Skin of body (tissue), 2 donors: ENCODE measurements around the gene MEIS1. TPM values are rescaled to one million over a fixed set of nuclear protein-coding genes. Genes with fewer than 3 reads are reported as not detected.
A peak's percentile ranks its signal among the peaks of the same experiment; 100 is the strongest.

Source experiments
- DNase-seq: peaks from one replicate; lab custom pipeline; 2025; lab: John Stamatoyannopoulos, UW
- total RNA-seq: library from RNA; depleted of rRNA; stranded (reverse); fragments of >200 nt; gene quantifications from one replicate; pipeline ENCODE4 v1.2.3, GENCODE V29; 2014

The MEIS1 gene
- total RNA-seq, 1 donor from 2014 or later: 28.4 TPM

DNA sequence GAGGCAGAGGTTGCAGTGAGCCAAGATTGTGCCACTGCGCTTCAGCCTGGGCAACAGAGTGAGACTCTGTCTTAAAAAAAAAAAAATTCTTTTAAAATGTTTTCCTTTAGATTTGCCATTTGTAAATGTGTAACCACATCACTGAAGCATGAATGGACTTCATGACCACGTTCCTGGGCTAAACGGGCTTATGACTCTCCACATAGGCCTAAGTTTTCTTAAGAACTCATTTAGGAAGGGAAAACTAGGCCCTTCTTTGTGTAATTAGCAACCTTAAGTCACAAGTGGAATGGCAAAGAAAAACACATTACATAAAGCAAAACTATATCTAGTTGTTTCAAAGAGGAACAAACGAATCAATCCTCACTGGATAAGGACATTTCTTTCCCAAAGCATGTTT is 99.5 kb downstream of the MEIS1 start:
- DNase-seq: no peak

DNA sequence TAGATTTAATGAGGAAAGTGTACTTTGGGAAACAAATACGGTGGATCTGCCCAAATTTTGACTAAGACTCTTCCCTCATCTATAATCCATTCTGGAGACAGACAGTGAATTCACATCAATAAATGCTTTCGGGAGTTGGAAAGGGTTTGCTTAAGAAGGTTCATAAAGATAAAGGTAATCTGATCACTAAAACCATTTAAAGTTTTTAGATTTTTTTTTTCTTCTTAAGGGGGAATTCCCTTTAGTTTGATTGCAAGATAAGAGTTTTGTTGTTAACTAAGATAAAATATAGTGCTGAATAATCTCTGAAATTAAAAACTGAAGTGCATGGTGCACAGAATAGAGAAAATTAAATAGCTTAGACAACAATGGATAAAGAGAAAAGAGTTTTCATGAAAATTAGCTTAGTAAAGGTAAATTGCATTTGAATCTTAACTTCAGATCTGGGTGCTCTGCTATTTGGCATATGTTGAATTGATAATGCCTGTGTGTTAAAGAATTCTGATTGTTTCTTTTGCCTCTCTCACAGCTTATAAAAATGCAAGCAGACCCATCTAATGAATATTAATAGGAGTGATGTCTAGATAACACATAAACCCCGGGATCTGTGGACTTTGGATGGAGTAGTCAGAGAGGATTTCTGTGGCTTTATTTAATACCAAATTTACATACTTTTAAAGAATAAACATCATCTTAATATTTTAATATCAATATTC is 100.8 kb downstream of the MEIS1 start:
- no peak for DNase-seq

DNA sequence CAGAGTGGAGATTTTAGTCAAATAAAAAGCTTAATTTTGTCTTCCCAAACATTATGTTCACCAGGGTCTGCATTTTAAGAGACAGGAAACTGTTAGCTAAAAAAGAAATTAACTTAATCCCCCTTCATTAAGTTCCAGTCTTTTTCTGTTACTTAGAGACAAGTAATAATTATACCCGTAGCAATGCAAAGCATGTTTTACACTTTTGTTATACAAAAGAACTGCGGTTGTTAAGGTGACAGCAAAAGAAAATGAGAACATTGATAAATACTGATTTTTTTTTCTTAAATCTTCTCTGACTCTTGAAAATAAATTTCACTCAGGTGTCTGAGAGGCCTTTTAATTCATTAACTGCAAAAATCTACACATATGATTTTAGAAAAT is 101.4 kb downstream of the MEIS1 start:
- DNase-seq: no peak

DNA sequence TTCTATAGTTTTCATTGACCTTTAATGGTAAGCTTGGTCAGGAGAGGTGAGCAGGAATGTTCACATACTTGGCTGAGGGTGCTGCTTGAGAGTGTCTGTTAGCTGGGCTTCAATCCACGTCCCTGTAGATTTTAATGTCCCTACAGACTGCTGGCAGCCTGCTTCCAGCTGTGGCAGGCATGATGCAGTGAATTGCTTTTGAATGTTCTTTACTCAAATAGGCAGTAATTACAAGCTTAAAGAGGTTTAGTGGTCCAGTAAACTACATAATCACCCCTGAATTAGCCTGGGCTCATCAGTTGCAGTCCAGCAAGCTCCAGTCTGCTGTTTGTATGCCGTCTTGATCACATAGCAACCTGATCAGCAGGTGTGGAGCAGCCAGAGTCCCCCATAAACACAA is 102.1 kb downstream of the MEIS1 start:
- no peak for DNase-seq

DNA sequence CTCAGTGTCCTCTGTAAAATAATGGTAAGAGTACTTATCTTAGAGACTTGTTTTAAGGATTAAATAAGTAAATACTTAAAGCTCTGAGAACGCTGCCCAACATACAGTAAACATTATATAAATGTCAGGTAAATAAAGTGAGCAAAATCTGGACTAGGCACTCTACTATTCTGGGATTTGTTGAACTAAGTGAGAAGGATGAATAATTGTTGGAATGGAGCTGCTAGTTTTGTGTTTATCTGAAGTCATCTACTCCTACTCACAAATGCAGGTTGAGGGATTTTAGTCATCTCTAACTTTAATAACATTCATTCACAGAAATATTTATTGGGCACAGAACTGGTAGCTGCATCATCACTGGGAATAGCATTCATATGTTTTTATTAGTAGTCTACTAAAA is 103.4 kb downstream of the MEIS1 start:
- no peak for DNase-seq

DNA sequence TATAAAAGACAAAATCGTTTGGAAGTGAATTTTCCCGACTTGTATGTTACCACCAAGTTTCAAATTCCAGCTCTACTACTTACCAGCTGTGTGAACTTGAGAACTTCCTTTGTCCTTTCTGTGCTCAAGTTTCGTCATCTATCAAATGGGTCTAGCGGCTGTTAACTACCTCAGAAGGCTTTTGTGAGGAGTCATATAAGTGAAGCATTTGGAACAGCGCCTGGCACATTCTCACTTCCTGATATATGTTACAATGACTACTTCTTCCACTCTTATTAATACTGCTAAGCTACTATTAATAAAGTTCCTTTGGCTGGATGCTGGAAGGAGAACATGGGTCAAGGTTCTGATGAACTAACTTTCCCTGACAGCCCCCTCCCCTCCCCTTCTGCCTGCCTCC is 104.5 kb downstream of the MEIS1 start:
- no peak for DNase-seq

DNA sequence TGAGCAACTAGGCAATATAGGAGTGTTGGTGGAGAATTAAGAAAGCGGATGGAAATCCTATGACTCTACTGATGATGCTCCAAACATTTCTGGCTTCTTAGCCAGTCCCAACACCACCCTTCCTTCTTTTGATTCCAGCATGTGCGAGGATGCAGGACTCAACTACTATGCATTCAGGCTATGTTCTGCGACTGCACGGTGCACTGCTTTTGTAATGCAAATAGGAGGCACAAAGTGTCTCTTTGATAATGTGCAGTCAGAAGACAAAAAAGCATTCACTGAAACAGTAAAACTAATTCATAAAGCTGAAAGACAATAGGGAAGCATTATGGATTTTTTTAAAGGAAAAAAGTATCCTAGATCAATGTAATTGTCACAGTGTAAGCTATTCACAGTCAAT is 106.7 kb downstream of the MEIS1 start:
- no peak for DNase-seq

DNA sequence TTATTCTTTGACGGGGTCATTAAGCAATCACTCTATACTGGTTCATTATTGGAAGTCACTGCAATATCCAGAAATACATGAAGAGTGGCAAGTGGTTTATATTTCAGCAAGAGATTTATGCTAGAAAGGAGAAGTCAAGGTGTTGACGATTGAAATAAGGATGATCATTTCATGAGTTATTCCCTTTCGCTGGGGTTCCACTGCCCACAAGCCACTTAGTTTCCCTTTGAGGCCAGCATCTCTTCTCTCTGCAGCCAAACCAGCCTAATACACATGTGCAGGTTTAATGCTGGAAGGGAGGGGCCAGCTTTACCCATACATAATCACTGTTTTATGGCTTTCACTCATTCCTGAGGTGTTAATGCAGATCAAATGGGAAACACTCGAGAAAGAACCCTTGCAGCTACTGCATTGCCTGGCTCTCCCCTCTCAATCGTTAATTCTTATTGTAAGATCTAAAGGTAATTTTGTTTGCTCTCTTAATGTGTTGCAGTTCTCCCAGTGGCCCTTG is 108.4 kb downstream of the MEIS1 start:
- DNase-seq: no peak

DNA sequence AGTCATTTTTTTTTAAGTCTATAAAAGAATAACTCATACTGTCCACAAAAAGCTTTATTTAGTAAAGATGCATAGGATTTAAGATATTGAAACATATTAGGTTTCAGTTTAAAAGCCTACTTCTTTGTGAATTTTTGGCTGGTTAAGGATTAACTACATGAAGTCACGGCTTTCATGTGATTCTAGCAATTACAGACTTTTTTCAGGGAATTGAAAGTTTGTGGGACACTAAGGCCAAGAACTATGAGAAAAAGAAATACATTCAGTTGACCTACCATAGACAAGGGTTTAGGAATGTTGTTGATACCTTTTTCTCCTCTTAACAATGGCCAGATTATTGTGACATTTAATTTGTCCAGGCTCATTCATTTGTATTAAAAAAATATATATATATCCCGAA is 109.3 kb downstream of the MEIS1 start:
- no peak for DNase-seq

DNA sequence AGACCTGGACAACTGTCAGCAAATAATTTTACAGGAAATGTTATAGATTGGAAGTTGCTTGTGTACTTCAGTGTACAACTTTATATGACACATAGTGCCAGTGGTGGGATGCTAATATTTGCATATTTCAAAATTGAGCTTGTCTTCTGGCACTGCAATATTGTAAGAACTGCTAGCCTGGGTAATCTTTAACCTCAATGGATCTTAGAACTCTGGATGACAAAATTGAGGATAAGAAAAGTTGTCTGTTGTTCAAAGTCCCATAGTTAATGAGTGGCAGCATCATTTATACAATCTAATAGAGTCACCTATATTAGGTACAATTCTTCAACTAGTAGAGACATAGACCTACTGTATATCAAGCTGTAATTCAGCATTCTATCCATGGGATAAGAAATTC is 110.3 kb downstream of the MEIS1 start:
- no peak for DNase-seq

DNA sequence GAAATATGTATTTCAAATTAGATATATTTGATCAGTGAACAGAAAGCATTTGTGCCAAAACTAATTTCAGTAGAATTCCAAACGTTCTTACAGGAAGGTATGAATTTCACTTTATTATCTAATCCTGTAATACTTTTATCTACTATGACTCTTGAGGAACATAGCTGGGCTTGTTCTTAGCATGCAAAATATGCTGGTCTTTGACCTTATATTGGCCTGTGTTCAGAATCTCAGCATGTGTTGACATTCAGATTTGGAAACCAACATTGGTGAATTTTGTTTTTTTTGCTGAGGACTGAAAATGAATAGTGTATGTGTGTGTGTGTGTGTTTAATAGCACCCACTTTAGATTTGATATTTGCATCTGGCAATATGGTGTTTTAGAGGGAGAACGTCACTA is 112.2 kb downstream of the MEIS1 start:
- DNase-seq: no peak

DNA sequence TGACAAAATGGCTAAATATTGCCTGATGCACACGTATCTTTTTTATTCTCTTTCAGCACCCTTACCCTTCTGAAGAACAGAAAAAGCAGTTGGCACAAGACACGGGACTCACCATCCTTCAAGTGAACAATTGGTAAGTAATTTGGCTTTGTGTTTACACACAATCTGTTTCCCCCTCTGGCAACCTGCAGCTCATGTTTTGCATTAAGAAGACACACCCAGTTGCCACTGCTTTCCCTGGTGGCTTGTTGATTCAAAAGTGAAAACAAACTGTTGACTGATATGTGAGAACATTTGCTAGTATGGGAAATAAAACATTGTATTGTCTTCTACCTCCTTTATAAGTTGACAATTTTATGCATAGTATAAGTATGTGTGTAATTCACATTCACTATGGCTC is 113.0 kb downstream of the MEIS1 start:
- no peak for DNase-seq

DNA sequence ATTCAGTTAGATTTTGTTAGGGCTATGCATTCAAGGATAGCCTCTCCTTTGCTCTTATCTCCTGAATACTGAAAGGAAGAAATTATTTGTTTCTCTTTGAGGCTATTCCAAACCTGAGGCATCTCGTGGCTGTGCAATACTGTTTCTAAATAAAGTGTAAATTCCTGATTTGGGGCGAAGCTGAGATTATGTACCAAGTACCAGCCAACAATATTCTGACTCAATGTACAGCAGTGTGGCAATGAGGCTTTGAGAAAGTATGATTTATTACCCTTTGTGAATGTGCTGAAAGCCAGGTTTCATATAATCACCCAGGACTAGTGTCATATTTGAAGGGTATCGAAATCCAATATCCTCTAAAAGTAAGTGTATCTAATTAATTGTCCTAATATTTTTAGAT is 113.5 kb downstream of the MEIS1 start:
- no peak for DNase-seq

DNA sequence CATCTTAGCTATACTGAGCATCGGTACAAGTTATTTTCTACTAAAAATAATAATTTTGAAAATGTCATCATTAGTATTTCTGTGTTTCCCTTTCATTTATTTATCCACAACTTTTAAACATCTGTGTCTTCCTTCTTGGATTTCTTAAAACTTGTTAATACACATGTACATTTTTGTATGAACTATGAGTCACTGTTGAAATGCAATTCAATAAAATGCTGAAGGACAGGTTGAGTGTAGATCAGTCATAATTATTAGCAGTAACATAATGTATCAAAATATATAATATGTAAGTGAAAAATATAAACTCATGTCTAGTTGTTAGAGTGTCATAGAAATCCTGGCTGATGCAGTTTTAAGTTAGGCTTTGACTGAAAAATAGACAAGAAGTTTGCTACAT is 115.9 kb downstream of the MEIS1 start:
- DNase-seq: no peak

DNA sequence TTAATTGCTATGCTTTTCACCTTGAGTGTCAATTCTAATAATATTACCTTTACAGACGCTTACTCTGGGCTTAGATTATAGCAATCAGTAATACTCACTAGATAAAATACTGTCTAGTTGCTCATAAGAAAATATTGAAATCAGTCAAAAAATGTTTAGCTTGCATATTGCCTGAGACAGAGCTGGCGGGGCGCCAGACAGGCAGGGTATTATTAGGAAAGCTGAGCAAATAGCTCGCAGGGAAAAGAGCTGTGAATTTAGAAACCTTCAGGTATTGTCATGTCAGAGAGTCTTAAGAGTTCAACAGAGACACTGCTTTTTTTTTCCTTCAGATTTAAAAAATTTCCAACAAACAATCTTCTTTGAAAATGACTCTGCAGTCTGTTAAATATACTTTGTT is 118.4 kb downstream of the MEIS1 start:
- no peak for DNase-seq

DNA sequence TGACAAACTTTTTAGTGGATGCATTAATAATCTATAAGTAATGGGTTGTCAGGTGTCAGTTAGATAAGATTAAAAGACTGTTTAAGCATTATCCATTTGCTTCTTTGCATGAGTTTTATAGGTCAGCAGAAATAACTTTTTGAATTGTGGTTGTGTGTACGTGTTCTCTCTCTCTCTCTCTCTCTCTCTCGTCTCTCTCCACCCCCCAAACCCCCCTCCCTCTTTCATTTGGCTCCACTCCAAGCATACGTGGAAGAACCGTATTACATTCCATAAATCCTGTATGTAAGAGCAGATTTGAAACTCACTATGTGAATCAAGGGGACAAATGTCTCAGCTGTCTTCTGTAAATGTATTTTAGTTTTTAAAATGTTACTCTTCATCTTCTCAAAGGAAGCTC is 120.2 kb downstream of the MEIS1 start:
- peak; percentile 81 for DNase-seq

DNA sequence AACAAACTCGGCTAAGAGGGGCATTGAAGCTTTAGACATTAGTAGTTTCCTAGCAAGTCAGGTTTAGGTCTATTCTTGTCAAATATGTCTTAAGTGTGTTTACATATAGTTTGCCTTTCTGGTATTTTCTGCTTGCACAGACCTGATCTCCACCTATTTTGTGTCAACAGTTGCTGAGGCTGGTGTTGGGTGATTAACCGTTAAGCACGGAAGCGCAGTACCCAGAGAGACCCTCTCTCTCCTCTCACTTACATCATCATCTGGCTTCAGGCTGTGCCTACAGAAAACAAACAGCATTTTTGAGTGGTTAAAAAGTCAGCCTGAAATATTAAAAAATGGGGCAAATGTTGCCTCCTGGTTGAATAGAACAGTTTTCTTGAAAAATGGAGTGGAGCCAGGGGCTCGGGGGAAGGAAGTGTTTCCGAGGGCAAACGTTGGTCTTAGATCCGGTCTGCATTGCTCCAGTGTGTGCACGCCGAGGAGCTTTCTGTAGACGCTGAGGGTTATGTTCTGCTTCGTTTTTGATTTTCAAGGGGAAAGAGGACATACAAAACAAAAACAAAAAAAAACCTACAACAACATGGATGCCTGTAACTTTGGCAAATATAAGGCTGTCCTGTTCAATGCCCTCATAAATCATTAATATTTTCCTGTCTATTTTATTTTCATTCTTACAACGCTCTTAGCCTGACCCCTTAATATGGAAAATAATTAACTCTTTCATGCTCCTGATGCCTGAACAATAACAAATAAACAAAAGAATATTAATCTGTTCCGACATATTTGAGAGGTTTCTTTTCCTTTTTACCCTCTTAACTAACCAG is 120.8 kb downstream of the MEIS1 start:
- DNase-seq: peak; percentile 81

DNA sequence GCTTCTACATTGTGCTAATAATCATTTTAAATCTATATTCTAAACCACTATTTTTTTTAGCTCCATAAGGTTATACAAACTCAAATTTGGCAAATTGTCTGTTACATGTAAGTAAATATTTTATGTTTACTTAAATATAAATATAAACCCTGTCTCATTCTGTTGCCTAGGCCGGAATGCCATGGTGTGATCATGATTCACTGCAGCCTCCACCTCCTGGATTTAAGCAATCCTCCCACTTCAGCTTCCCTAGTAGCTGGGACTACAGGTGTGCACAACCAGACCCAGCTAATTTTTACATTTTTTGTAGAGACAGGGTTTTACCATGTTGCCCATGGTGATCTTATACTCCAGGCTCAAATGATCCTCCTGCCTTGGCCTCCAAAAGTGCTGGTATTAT is 124.7 kb downstream of the MEIS1 start:
- DNase-seq: no peak

DNA sequence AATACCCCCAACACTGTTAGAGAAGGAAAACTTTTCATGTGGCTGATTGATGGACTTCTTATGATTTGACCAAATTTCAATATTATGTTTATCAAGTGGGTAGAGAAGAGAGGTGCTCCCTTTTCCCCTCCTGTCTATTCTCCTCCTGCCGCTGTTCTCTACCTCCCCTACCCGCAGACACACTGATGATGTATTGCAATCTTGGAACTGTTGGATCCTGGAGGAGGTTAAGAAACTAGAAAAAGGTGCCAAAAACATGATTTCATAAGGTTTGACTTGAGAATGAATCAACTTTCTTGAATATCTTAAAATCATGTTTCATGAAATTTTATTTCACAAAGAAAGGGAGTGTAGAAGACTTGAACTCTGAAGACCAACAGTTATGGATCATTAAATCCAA is 125.8 kb downstream of the MEIS1 start:
- no peak for DNase-seq

DNA sequence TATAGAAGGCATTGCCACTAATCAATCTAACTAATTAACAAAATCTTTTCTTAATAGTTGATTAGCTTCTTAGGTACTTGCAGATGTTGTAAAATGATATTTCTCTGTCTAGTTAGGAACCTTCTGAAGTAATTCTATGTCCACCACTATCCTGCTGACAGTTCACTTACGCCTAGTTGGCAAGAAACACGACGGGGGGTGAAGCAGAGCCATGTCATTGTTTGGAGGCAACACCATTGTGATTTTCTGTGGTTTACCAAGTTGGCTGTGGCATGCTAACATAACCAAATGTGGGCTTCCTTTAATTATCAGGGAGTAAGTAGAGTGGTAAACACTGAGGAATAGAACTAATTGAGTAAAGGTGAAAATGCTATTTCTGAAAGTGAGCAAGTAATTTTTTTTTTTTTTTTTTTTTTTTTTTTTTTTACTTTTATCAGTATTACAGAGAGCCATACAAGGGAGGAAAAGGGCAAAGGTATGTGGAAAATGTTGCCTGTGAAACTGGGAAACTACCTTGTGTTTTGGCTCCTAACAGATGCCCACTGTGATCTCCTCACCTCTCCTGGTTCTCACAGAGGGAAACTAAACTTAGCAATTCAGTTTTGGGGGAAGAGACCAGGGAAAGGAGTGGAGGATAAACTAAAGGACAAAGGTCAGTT is 126.8 kb downstream of the MEIS1 start:
- DNase-seq: no peak

DNA sequence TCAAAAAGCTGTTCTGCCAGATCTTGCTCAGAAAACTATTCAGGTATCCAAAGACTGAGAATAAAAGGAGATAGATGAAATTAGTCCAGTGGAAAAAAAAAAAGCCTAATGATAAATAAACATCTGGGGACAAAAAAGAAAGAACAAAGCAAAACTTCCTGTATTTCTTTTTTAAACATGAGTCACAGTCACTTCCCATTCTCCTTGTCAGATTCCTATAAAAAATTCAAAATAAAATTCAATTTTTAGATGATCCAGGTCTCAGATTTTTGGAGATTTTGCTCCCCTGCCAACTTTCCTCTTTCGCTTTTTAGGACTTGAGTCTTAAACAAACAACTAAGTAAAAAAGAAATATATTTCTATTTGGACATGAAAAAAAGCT is 127.4 kb downstream of the MEIS1 start:
- no peak for DNase-seq

DNA sequence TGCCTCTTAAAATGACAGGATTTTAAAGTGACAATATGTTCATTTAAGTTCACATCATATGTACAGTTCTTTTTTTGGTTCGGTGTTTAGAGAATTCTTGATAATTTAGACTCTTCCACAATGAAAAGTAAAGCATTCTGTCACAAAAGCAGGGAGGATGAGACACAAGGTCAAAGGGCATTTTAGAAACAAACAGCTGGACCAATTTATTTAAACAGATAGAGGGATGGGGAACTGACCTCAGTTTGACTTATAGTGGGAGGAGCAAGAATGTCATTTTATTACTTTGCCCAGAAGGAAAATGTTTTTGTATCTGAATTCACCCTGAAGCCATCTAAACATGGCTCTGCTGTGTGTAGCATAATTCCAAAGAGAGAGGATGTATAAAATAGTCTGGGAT is 128.5 kb downstream of the MEIS1 start:
- no peak for DNase-seq

DNA sequence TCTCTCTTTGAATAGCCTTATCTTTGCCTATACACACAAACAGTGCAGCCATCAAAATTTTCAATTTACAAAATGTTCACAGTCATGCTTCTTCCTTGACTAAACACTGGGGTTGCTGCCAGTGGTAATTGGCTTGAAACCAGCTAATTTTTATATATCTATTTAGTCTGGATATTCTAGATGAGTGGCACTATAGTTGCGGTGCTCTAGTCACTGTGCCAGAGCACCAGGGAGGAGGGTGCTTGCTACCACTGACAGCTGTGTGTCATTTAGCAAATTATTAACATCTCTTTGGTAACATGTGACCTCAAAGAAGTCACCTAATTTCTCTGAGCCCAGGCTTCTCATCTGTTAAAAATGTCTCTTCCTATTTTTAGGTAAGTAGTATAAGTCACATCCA is 130.4 kb downstream of the MEIS1 start:
- DNase-seq: no peak
